NCI-H1436 treated with DMSO at 0.1 percent for 48 hours (cell line): ENCODE measurements around the gene APOA4.

Experiments used
- DNase-seq: peaks from one replicate; lab custom pipeline; 2025; lab: John Stamatoyannopoulos, UW

APOA4 gene

GRCh38 chr11:116798368-116798767 is 24.7 kb downstream of the APOA4 start:
- no peak for DNase-seq

GRCh38 chr11:116797816-116798215 is 25.3 kb downstream of the APOA4 start:
- no peak for DNase-seq

- no peak for DNase-seq
Observed at GRCh38 chr11:116796548-116796947, 26.6 kb downstream of the APOA4 start.

GRCh38 chr11:116794851-116795250 is 28.3 kb downstream of the APOA4 start:
- DNase-seq = no peak

GRCh38 chr11:116793772-116794097 is 29.4 kb downstream of the APOA4 start:
- no peak for DNase-seq

GRCh38 chr11:116792869-116793771 is 30.0 kb downstream of the APOA4 start:
- DNase-seq = no peak

- no peak for DNase-seq
Observed at GRCh38 chr11:116792144-116792868, 30.8 kb downstream of the APOA4 start.

- no peak for DNase-seq
Observed at GRCh38 chr11:116791813-116792143, 31.3 kb downstream of the APOA4 start, which contains the start of gene APOA5. Gene APOA5, minus strand, starts transcription at chr11:116791879. Its CDS starts 19 bp downstream, at chr11:116791860.

GRCh38 chr11:116791002-116791812 is 31.9 kb downstream of the APOA4 start:
- DNase-seq = no peak

GRCh38 chr11:116790167-116791001 is 32.7 kb downstream of the APOA4 start:
- DNase-seq = no peak

- no peak for DNase-seq
Observed at GRCh38 chr11:116788975-116789374, 34.1 kb downstream of the APOA4 start.

GRCh38 chr11:116788534-116788933 is 34.6 kb downstream of the APOA4 start:
- no peak for DNase-seq

- DNase-seq = no peak
Observed at GRCh38 chr11:116787786-116788486, 35.2 kb downstream of the APOA4 start, which contains the start of gene ZPR1. Gene ZPR1, minus strand, starts transcription at chr11:116788023. Its CDS starts 33 bp downstream, at chr11:116787990.

GRCh38 chr11:116787436-116787785 is 35.7 kb downstream of the APOA4 start:
- no peak for DNase-seq

- DNase-seq = no peak
Observed at GRCh38 chr11:116786966-116787365, 36.1 kb downstream of the APOA4 start.

GRCh38 chr11:116786326-116786725 is 36.8 kb downstream of the APOA4 start:
- no peak for DNase-seq

- no peak for DNase-seq
Observed at GRCh38 chr11:116782728-116783127, 40.4 kb downstream of the APOA4 start.

- DNase-seq = no peak
Observed at GRCh38 chr11:116778556-116778955, 44.5 kb downstream of the APOA4 start.

GRCh38 chr11:116777056-116777455 is 46.0 kb downstream of the APOA4 start:
- DNase-seq = no peak

- no peak for DNase-seq
Observed at GRCh38 chr11:116776522-116776984, 46.6 kb downstream of the APOA4 start.

- no peak for DNase-seq
Observed at GRCh38 chr11:116775975-116776374, 47.1 kb downstream of the APOA4 start.
